ENCODE results near the gene GPSM3. TPM values are rescaled to one million over a fixed set of nuclear protein-coding genes. Genes with fewer than 3 reads are reported as not detected.

The GPSM3 gene
- total and polyA plus RNA-seq, 2 of the 13 experiments (the other 11 are each of a cell fraction or from before 2014, with no cell fraction given) = 0.18 to 6.2 TPM

GRCh38 chr6:32177788-32178546 lies 14.5 kb downstream of the GPSM3 start, which contains the start of gene RNF5 (continued):
- TF ChIP-seq CCAR2 (optimal IDR thresholded peaks at IDR 0.05; ENCODE audit: low read depth, low read length) (no peak), ZFP62 (CRISPR knock-in tag; IDR thresholded peaks at IDR 0.05) (no peak), IKZF1 (IDR thresholded peaks at IDR 0.05) (no peak), ZNF513 (CRISPR knock-in tag; conservative IDR thresholded peaks at IDR 0.05) (no peak), ZNF713 (CRISPR knock-in tag; IDR thresholded peaks at IDR 0.05) (no peak), HMGXB3 (CRISPR knock-in tag; IDR thresholded peaks at IDR 0.05; ENCODE audit: borderline replicate concordance) (peak; percentile 35), ZNF644 (CRISPR knock-in tag; IDR thresholded peaks at IDR 0.05; ENCODE audit: low read depth) (peak; percentile 21; the same call in 1 of the 2 replicates), ZNF17 (CRISPR knock-in tag; IDR thresholded peaks at IDR 0.05) (no peak), PITX1 (CRISPR knock-in tag; IDR thresholded peaks at IDR 0.05) (no peak; the same call in 1 of the 2 replicates), RELA (CRISPR knock-in tag; IDR thresholded peaks at IDR 0.05) (no peak; the same call in 1 of the 2 replicates)
- TF ChIP-seq, protein P1, sequence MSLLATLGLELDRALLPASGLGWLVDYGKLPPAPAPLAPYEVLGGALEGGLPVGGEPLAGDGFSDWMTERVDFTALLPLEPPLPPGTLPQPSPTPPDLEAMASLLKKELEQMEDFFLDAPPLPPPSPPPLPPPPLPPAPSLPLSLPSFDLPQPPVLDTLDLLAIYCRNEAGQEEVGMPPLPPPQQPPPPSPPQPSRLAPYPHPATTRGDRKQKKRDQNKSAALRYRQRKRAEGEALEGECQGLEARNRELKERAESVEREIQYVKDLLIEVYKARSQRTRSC (CRISPR knock-in tag; IDR thresholded peaks at IDR 0.05; ENCODE audit: low read depth) = no peak
- TF ChIP-seq, protein P2, sequence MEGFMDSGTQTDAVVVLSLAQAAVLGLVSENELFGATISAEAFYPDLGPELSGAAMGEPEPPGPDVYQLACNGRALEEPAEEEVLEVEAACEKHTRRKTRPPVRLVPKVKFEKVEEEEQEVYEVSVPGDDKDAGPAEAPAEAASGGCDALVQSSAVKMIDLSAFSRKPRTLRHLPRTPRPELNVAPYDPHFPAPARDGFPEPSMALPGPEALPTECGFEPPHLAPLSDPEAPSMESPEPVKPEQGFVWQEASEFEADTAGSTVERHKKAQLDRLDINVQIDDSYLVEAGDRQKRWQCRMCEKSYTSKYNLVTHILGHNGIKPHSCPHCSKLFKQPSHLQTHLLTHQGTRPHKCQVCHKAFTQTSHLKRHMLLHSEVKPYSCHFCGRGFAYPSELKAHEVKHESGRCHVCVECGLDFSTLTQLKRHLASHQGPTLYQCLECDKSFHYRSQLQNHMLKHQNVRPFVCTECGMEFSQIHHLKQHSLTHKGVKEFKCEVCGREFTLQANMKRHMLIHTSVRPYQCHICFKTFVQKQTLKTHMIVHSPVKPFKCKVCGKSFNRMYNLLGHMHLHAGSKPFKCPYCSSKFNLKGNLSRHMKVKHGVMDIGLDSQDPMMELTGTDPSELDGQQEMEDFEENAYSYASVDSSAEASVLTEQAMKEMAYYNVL (CRISPR knock-in tag; IDR thresholded peaks at IDR 0.05; ENCODE audit: borderline replicate concordance) = no peak; the same call in 1 of the 2 replicates
- TF ChIP-seq, protein P3, sequence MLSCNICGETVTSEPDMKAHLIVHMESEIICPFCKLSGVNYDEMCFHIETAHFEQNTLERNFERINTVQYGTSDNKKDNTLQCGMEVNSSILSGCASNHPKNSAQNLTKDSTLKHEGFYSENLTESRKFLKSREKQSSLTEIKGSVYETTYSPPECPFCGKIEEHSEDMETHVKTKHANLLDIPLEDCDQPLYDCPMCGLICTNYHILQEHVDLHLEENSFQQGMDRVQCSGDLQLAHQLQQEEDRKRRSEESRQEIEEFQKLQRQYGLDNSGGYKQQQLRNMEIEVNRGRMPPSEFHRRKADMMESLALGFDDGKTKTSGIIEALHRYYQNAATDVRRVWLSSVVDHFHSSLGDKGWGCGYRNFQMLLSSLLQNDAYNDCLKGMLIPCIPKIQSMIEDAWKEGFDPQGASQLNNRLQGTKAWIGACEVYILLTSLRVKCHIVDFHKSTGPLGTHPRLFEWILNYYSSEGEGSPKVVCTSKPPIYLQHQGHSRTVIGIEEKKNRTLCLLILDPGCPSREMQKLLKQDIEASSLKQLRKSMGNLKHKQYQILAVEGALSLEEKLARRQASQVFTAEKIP (CRISPR knock-in tag; IDR thresholded peaks at IDR 0.05; ENCODE audit: borderline replicate concordance) = no peak
- TF ChIP-seq, protein P4, sequence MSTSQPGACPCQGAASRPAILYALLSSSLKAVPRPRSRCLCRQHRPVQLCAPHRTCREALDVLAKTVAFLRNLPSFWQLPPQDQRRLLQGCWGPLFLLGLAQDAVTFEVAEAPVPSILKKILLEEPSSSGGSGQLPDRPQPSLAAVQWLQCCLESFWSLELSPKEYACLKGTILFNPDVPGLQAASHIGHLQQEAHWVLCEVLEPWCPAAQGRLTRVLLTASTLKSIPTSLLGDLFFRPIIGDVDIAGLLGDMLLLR (CRISPR knock-in tag; IDR thresholded peaks at IDR 0.05) = no peak
- TF ChIP-seq, protein P5, sequence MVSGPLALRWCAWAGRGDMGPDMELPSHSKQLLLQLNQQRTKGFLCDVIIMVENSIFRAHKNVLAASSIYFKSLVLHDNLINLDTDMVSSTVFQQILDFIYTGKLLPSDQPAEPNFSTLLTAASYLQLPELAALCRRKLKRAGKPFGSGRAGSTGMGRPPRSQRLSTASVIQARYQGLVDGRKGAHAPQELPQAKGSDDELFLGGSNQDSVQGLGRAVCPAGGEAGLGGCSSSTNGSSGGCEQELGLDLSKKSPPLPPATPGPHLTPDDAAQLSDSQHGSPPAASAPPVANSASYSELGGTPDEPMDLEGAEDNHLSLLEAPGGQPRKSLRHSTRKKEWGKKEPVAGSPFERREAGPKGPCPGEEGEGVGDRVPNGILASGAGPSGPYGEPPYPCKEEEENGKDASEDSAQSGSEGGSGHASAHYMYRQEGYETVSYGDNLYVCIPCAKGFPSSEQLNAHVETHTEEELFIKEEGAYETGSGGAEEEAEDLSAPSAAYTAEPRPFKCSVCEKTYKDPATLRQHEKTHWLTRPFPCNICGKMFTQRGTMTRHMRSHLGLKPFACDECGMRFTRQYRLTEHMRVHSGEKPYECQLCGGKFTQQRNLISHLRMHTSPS (CRISPR knock-in tag; IDR thresholded peaks at IDR 0.05; ENCODE audit: low read depth) = no peak
